CD4-positive, alpha-beta T cell (primary cell): ENCODE measurements around the gene STRA6. TPM values are rescaled to one million over a fixed set of nuclear protein-coding genes. Genes with fewer than 3 reads are reported as not detected.

ENCODE experiments used
- ATAC-seq: fragments of 200-7000 bp; cut with Tn5 transposase; one replicate; pipeline ENCODE4 v1.10.0; 2022; ENCODE audit warnings: mild to moderate bottlenecking; ENCODE audit not compliant: poor library complexity
- CTCF ChIA-PET: fragments of 350-600 bp; sonication (Branson Sonifier 250); formaldehyde crosslinking; loops from one replicate; lab custom pipeline; 2021; ENCODE audit warnings: antibody characterized with exemption, inconsistent platforms; lab: Charles Lee
- POLR2A ChIA-PET: fragments of 350-600 bp; sonication (Branson Sonifier 250); formaldehyde crosslinking; loops from one replicate; lab custom pipeline; 2021; ENCODE audit warnings: antibody characterized with exemption, inconsistent platforms; lab: Charles Lee
- DNase-seq, 14 experiments: peaks; one replicate each; pipeline ENCODE4 v3.0.0-alpha.2; 2013 to 2020; ENCODE audit warnings: mixed read lengths in 2 of 14
- H3K27ac ChIP-seq, 2 donors: one replicate each; pipeline versions ENCODE4 v1.5.1 to v1.7.0; 2013; ENCODE audit warnings: low read length in 2 of 2, low read depth in 1 of 2, mild to moderate bottlenecking in 1 of 2
- H3K27me3 ChIP-seq, 2 experiments: 1 replicate in 1 of 2; 2 replicates in 1 of 2; pipeline versions ENCODE4 v1.6.1 to v1.7.0; 2013; ENCODE audit warnings: low read length in 2 of 2, control low read depth in 1 of 2, mild to moderate bottlenecking in 1 of 2, moderate library complexity in 1 of 2; ENCODE audit not compliant: insufficient read depth in 2 of 2, control insufficient read depth in 1 of 2
- H3K36me3 ChIP-seq: one replicate; pipeline ENCODE4 v1.6.1; 2013; ENCODE audit warnings: low read length, control low read depth; ENCODE audit not compliant: insufficient read depth
- H3K4me1 ChIP-seq: one replicate; pipeline ENCODE4 v1.6.1; 2013; ENCODE audit warnings: low read length, control low read depth; ENCODE audit not compliant: insufficient read depth
- H3K4me3 ChIP-seq: one replicate; pipeline ENCODE4 v1.5.1; 2013; ENCODE audit warnings: mild to moderate bottlenecking, low read length, moderate library complexity
- H3K9me3 ChIP-seq, 2 experiments: 1 replicate in 1 of 2; 2 replicates in 1 of 2; pipeline versions ENCODE4 v1.6.1 to v1.7.0; 2013; ENCODE audit warnings: low read length in 2 of 2, mild to moderate bottlenecking in 2 of 2, control low read depth in 1 of 2, moderate library complexity in 1 of 2; ENCODE audit not compliant: control insufficient read depth in 1 of 2, insufficient read depth in 1 of 2
- H3K27ac Mint-ChIP-seq: one replicate; pipeline ENCODE4 v1.8.0; 2020; ENCODE audit warnings: mixed read lengths
- H3K27me3 Mint-ChIP-seq: one replicate; pipeline ENCODE4 v1.8.0; 2021; ENCODE audit warnings: mixed read lengths
- H3K36me3 Mint-ChIP-seq: one replicate; pipeline ENCODE4 v1.8.0; 2021; ENCODE audit warnings: low read depth, mixed read lengths
- H3K4me1 Mint-ChIP-seq: one replicate; pipeline ENCODE4 v1.8.0; 2021; ENCODE audit warnings: low read depth, mixed read lengths
- H3K4me3 Mint-ChIP-seq: one replicate; pipeline ENCODE4 v1.8.0; 2020; ENCODE audit warnings: mild to moderate bottlenecking, mixed read lengths
- H3K9me3 Mint-ChIP-seq: one replicate; pipeline ENCODE4 v1.8.0; 2020; ENCODE audit warnings: mixed read lengths
- intact Hi-C, 2 experiments: fragments of 100-400 bp; cut with DNase I in 1 of 2; cut with micrococcal nuclease in 1 of 2; formaldehyde crosslinking; loops; one replicate each; pipeline versions ENCODE4 v1.15.1 to v1.9.0; 2023 to 2025; cut with DNase I, micrococcal nuclease
- total RNA-seq, 174 experiments: library from RNA in 2 of 174; stranded (reverse) in 2 of 174; gene quantifications; one replicate each; pipeline ENCODE4 v1.2.3 and lab custom pipeline; 2021 to 2026
- TF ChIP-seq, protein P1 (sequence below): fragments of 200-600 bp; IDR thresholded peaks from one replicate; pipeline ENCODE4 v1.8.0; 2022; ENCODE audit warnings: antibody characterized with exemption, mild to moderate bottlenecking

Gene STRA6
- total RNA-seq, 2 experiments from 2014 or later, result not detected

DNA sequence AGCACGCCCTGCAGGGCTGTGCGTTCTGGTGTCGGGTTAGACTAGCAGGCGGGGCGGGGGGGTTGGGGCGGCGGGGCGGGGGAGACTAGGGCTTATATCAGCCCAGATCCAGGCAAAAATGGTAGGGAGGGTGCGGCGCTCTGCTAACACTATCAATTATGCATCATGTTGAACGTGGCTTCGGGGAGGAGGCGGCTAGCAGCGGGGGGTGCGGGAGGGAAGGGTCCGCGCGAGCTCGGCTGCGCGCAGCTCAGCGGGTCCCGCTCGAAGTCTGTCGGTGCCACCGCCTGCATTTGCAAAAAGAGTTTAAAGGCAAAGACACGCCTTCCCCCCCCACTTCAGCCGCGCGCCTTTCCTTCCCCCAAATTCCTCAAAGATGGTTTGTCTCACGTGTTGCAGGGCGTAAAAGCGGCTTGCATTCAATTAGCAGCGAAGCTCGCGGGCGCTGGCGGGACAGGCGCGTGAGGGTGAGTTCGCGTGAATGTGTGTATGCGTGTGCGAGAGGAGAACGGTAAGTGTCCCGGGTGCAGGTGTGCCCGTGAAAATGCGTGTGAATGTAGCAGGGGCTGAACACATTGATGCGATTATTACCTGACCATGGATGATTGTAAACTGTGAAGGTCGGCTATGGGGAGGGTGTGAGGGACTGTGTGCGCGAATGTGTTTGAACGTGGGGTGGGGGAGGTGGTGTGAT is 72.3 kb downstream of the STRA6 start, which contains the start of gene ISLR2:
Gene ISLR2 (plus strand): TSS at position 432 of the 694 bp plus-strand sequence. CDS start 2,169 bp downstream, outside the sequence.
- Mint-ChIP-seq H3K4me3 (no peak within 1 kb of the TSS), H3K27ac (no peak within 1 kb of the TSS), H3K36me3 (no peaks in the 10 kb centered on the region), H3K9me3 (no peaks in the 10 kb centered on the region), H3K4me1 (peaks cover 35% of the 10 kb centered on the region), H3K27me3 (peaks cover 89% of the 10 kb centered on the region)
- ATAC-seq, result no peak
- Histone ChIP-seq H3K4me1 (peaks cover 34% of the 10 kb centered on the region), H3K27me3 (peaks cover 76 to 93% of the 10 kb centered on the region in 2 experiments), H3K4me3 (no peak within 1 kb of the TSS), H3K36me3 (no peaks in the 10 kb centered on the region), H3K9me3 (peaks cover 0 to 38% of the 10 kb centered on the region in 2 experiments), H3K27ac (no peak within 1 kb of the TSS)
- TF ChIP-seq, protein P1, sequence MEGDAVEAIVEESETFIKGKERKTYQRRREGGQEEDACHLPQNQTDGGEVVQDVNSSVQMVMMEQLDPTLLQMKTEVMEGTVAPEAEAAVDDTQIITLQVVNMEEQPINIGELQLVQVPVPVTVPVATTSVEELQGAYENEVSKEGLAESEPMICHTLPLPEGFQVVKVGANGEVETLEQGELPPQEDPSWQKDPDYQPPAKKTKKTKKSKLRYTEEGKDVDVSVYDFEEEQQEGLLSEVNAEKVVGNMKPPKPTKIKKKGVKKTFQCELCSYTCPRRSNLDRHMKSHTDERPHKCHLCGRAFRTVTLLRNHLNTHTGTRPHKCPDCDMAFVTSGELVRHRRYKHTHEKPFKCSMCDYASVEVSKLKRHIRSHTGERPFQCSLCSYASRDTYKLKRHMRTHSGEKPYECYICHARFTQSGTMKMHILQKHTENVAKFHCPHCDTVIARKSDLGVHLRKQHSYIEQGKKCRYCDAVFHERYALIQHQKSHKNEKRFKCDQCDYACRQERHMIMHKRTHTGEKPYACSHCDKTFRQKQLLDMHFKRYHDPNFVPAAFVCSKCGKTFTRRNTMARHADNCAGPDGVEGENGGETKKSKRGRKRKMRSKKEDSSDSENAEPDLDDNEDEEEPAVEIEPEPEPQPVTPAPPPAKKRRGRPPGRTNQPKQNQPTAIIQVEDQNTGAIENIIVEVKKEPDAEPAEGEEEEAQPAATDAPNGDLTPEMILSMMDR, result no peak
- intact Hi-C loops, result loop anchor here in 1 of 2 experiments (10.0 kb wide), 1 partner anchor 176 kb away; no protein-coding TSS in a partner anchor
- no peak for DNase-seq
- CTCF ChIA-PET, result no interaction called here
- POLR2A ChIA-PET, result no interaction called here

DNA sequence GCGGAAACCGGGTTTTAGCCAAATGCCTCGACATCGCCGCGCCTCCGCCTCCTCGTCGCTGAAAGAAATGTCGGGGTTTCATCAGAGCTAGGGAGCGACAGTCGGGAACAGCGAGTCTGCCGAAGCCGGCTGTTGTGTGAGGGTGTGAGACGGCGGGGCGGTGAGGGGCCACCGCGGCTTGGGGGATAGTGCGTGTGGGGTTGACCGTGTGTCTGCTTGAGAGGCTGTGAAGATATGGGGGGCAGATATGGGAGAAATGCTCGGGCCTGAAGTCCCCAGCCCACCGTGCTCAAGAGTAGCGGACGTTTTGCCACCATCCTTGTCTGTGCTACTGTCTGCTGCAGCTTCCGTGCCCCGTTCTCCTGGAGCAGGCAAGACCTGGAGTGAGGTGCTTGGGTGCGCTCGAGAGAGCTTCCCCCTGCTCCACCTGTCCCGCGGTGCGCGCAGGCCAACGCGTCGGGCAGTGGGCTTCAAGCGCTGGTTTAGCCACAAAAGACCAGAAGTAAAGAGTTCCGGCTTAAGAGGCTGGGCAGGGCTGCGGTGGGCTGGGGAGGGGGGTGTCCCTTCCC is 72.9 kb downstream of the STRA6 start:
- Mint-ChIP-seq H3K9me3 (no peaks in the 10 kb centered on the region), H3K4me1 (peaks cover 29% of the 10 kb centered on the region), H3K27ac (no peak overlapping the region), H3K27me3 (peaks cover 86% of the 10 kb centered on the region), H3K4me3 (no peak overlapping the region), H3K36me3 (no peaks in the 10 kb centered on the region)
- Histone ChIP-seq H3K4me3 (no peak overlapping the region), H3K27me3 (peaks cover 70 to 86% of the 10 kb centered on the region in 2 experiments), H3K36me3 (no peaks in the 10 kb centered on the region), H3K27ac (no peak overlapping the region), H3K9me3 (peaks cover 0 to 32% of the 10 kb centered on the region in 2 experiments), H3K4me1 (peaks cover 29% of the 10 kb centered on the region)
- TF ChIP-seq, protein P1, result no peak
- POLR2A ChIA-PET, result no interaction called here
- ATAC-seq (no peak), DNase-seq (no peak)
- CTCF ChIA-PET, result no interaction called here
- intact Hi-C loops, result loop anchor here (5.0 to 10.0 kb wide), 3 partner anchors 157 to 175 kb away; no protein-coding TSS in a partner anchor

Other genes with a start within 250 kb of the STRA6 start
- 1 to 10 TPM; 4.6 to 5.3 TPM for gene STOML1, start 210.5 kb downstream of the STRA6 start, total RNA-seq
- gene PML, start 208.1 kb downstream of the STRA6 start, total RNA-seq, result 10 to 100 TPM; 39.2 to 42.9 TPM
- gene GOLGA6A, start 120.2 kb downstream of the STRA6 start, total RNA-seq, result under 1 TPM; 0.16 to 0.42 TPM
- not detected for gene ISLR2, start 72.2 kb downstream of the STRA6 start, total RNA-seq
- not detected for gene ISLR, start 29.1 kb downstream of the STRA6 start, total RNA-seq
- not detected for gene CCDC33, start 33.5 kb upstream of the STRA6 start, total RNA-seq
- not detected for gene CYP11A1, start 164.9 kb upstream of the STRA6 start, total RNA-seq
- gene SEMA7A, start 231.2 kb upstream of the STRA6 start, total RNA-seq, result 1 to 10 TPM; 2.3 to 2.7 TPM